Aorta (tissue), 5 donors: ENCODE data around the gene PRPSAP2. TPM values are rescaled to one million over a fixed set of nuclear protein-coding genes. Genes with fewer than 3 reads are reported as not detected.
"Not testable (repeated sequence)": the region's sequence is repeated elsewhere in the genome, so short reads cannot be mapped to it uniquely, and the experiment has no call there.

Source experiments
- ATAC-seq: fragments of 200-7000 bp; cut with Tn5 transposase; one replicate; pipeline ENCODE4 v1.9.1; 2022; ENCODE audit warnings: moderate library complexity; ENCODE audit not compliant: low FRiP score
- DNase-seq, 2 donors: peaks; one replicate each; pipeline ENCODE4 v3.0.0-alpha.2; 2020
- H3K27ac ChIP-seq, 2 donors: one replicate each; pipeline ENCODE4 v1.5.1; 2013; ENCODE audit warnings: low read length in 2 of 2, mild to moderate bottlenecking in 2 of 2, moderate library complexity in 2 of 2, control low read depth in 1 of 2, inconsistent platforms in 1 of 2, low read depth in 1 of 2
- H3K27me3 ChIP-seq, 2 donors: one replicate each; pipeline ENCODE4 v1.6.1; 2013; ENCODE audit warnings: control low read depth in 1 of 2, low read length in 1 of 2, mild to moderate bottlenecking in 1 of 2, moderate library complexity in 1 of 2; ENCODE audit not compliant: insufficient read depth in 2 of 2, control insufficient read depth in 1 of 2
- H3K36me3 ChIP-seq, 2 donors: one replicate each; pipeline ENCODE4 v1.6.1; 2013; ENCODE audit warnings: control low read depth in 1 of 2, low read length in 1 of 2, mild to moderate bottlenecking in 1 of 2; ENCODE audit not compliant: insufficient read depth in 2 of 2, control insufficient read depth in 1 of 2
- H3K4me1 ChIP-seq, 2 donors: one replicate each; pipeline ENCODE4 v1.6.1; 2013; ENCODE audit warnings: low read length in 2 of 2, control low read depth in 1 of 2, mild to moderate bottlenecking in 1 of 2, moderate library complexity in 1 of 2; ENCODE audit not compliant: insufficient read depth in 2 of 2, control insufficient read depth in 1 of 2
- H3K4me3 ChIP-seq, 2 donors: one replicate each; pipeline ENCODE4 v1.5.1; 2013; ENCODE audit warnings: low read length in 2 of 2, control low read depth in 1 of 2, mild to moderate bottlenecking in 1 of 2
- H3K9me3 ChIP-seq: one replicate; pipeline ENCODE4 v1.6.1; 2013; ENCODE audit warnings: mild to moderate bottlenecking, low read length; ENCODE audit not compliant: control insufficient read depth
- WGBS, 2 donors: extraction: QIAGEN DNeasy Blood & Tissue Kit; methylation state at CpG; one replicate each; pipeline ENCODE4 v1.1.7; 2013; 5-methylcytosine and 5-hydroxymethylcytosine counted together
- intact Hi-C, 2 donors: fragments of 100-400 bp; cut with DNase I; formaldehyde crosslinking; loops; one replicate each; pipeline versions ENCODE4 v1.14.2 to v1.15.0; 2022
- polyA plus RNA-seq, 2 donors: library from polyadenylated mRNA; stranded (reverse); fragments of 200-250 nt; gene quantifications; one replicate each; pipeline ENCODE4 v1.2.3, GENCODE V29; 2013
- total RNA-seq, 2 donors: library from RNA; stranded (reverse); fragmentation: NEBNext Ultra II Directional; extraction: Animal tissue kit (Norgen Biotek cat#: 25700); gene quantifications; one replicate each; pipeline ENCODE4 v1.2.1, GENCODE V29; 2021
- donor health status: healthy with polysubstance abuse.
- donor health status: Bipolar disorder and iron deficiency.
- donor health status: DM: no; HTN: no; CAD: no.
- donor health status: DM: no; HTN: no; CAD: no.
- donor health status: DM: yes; HTN: yes; CAD: no.

PRPSAP2 gene
- total and polyA plus RNA-seq, 4 donors: 17.6 to 31.8 (median 19.6) TPM

DNA sequence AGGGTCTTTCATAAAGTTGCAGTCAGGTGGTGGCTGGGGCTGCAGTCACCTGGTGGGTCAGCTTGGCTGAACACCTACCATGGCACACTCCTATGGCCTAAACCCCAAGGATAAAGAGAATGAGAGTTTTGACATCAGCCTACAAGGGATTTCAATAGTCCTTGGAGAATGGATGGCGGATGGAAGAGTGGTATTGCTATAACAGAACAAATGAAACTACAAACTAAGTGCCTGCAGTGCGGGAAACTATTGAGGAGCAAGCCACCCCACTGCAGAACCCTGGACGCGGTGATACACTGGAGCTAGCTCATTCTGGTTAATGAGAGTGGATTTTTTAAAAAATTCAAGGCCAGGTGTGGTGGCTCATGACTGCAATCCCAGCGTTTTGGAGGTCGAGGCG is 3.0 kb upstream of the PRPSAP2 start:
- H3K27me3 ChIP-seq: no peaks in the 10 kb centered on the region
- intact Hi-C loops: no loop called here
- ATAC-seq (no peak), DNase-seq (no peak)
- no peaks in the 10 kb centered on the region for H3K36me3 ChIP-seq
- WGBS, 2 donors: 86 to 90% methylated on average over 7 of the region's 7 CpGs
- H3K9me3 ChIP-seq: no peaks in the 10 kb centered on the region
- no peak overlapping the region for H3K27ac ChIP-seq
- no peak overlapping the region for H3K4me3 ChIP-seq
- no peaks in the 10 kb centered on the region for H3K4me1 ChIP-seq

DNA sequence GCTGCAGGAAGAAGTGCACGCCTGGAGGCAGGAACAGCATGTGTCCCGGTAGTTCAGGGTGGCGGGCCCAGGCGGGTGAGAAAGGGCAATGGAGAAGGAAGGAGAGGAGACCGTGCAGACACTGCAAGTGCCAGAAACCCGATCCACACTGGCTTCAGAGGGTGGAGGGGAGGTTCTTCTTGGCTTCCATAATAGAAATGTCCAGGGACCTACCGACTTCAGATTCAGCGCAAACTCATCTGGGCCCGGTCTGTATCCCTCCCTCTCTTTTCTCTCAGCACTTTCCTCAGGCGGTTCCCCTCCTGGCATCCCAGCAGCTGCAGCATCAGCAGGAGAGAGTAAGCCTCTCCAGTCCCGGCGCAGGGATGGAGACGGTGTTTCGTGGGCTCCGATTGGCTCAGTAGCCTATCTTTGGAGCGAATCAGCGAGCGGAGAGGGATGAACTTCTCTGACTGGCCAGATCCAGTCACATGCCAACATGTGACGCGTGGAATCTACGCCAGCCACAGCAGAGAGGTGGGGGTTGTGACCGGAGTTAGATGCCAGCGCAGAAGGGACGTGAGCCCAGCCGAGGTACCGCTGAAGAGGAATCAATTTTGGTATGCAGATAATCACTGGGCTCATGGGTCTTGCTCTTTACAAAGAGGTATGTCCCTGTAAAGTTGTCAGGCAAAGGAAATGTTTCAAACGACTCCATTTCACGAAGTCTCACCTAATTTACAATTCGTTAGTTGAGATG is 1.9 kb upstream of the PRPSAP2 start:
- Histone ChIP-seq H3K4me3 (peak overlapping the region; percentile 28 to 43), H3K27me3 (no peaks in the 10 kb centered on the region), H3K9me3 (no peaks in the 10 kb centered on the region), H3K4me1 (no peaks in the 10 kb centered on the region), H3K27ac (peak overlapping the region in 1 of 2 donors; percentile 31), H3K36me3 (no peaks in the 10 kb centered on the region)
- DNase-seq: peak; percentile 94 to 96
- peak; percentile 95 for ATAC-seq
- intact Hi-C loops: no loop called here
- 1% methylated on average over 29 of the region's 29 CpGs for WGBS, 2 donors

GRCh38 chr17:18856570-18856915 is 1.4 kb upstream of the PRPSAP2 start:
- no peaks in the 10 kb centered on the region for H3K9me3 ChIP-seq
- ATAC-seq (no peak), DNase-seq (no peak)
- H3K27me3 ChIP-seq: no peaks in the 10 kb centered on the region
- peak overlapping the region; percentile 28 to 43 for H3K4me3 ChIP-seq
- no peak overlapping the region for H3K27ac ChIP-seq
- H3K4me1 ChIP-seq: no peaks in the 10 kb centered on the region
- 4 to 6% methylated on average over 7 of the region's 7 CpGs for WGBS, 2 donors
- intact Hi-C loops: no loop called here
- H3K36me3 ChIP-seq: no peaks in the 10 kb centered on the region

DNA sequence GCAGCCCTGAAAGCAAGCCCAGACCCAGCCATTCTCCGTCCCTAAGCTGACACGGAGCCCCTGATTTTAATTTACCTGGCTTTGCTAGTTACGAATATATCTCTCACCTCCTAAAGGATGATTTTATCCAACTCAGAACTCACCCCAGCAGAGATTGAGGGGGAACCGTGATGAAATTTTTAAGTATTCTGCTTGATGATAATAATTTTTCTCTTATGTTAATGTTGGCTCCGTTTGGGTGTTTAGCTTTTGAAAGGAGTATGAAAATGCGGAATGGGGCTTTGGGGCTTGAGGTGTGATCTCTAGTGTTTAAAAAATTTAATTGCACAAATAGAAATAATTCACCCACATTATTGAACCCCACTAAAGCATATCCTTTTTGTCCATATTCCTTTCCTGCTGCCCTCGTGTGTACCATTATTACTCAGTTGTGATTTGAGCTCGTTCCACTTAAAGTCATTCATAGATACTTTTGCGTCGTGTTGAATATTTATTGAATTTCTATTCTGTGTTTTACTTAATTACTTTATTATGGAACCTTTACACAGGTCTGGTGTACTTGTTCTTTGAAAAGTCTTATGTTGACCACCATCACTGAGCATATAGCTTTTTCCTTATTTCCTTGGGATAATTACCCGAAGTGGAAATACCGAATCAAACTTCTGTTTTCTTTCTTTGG is 775 bp downstream of the PRPSAP2 start:
- peak overlapping the region; percentile 88 to 96 for H3K4me3 ChIP-seq
- H3K27me3 ChIP-seq: no peaks in the 10 kb centered on the region
- H3K9me3 ChIP-seq: no peaks in the 10 kb centered on the region
- H3K36me3 ChIP-seq: no peaks in the 10 kb centered on the region
- H3K4me1 ChIP-seq: no peaks in the 10 kb centered on the region
- intact Hi-C loops: no loop called here
- DNase-seq (no peak), ATAC-seq (no peak)
- peak overlapping the region; percentile 76 to 91 for H3K27ac ChIP-seq
- WGBS, 2 donors: 4 to 5% methylated on average over 12 of the region's 12 CpGs

GRCh38 chr17:18859256-18859655 is 1.3 kb downstream of the PRPSAP2 start:
- no peak for ATAC-seq
- DNase-seq: no peak
- Histone ChIP-seq H3K4me1 (no peaks in the 10 kb centered on the region), H3K36me3 (no peaks in the 10 kb centered on the region), H3K4me3 (no peak overlapping the region), H3K9me3 (no peaks in the 10 kb centered on the region), H3K27ac (no peak overlapping the region), H3K27me3 (no peaks in the 10 kb centered on the region)
- WGBS, 2 donors: 12 to 16% methylated on average over 4 of the region's 4 CpGs
- intact Hi-C loops: no loop called here

- no peak overlapping the region for H3K27ac ChIP-seq
- no peak for DNase-seq
- H3K27me3 ChIP-seq: no peaks in the 10 kb centered on the region
- no peak overlapping the region for H3K4me3 ChIP-seq
- no peaks in the 10 kb centered on the region for H3K9me3 ChIP-seq
- no peaks in the 10 kb centered on the region for H3K4me1 ChIP-seq
- 91 to 93% methylated on average over 9 of the region's 9 CpGs for WGBS, 2 donors
- no peak for ATAC-seq
- intact Hi-C loops: no loop called here
- H3K36me3 ChIP-seq: no peaks in the 10 kb centered on the region
Observed at GRCh38 chr17:18860161-18860972, 2.4 kb downstream of the PRPSAP2 start.

DNA sequence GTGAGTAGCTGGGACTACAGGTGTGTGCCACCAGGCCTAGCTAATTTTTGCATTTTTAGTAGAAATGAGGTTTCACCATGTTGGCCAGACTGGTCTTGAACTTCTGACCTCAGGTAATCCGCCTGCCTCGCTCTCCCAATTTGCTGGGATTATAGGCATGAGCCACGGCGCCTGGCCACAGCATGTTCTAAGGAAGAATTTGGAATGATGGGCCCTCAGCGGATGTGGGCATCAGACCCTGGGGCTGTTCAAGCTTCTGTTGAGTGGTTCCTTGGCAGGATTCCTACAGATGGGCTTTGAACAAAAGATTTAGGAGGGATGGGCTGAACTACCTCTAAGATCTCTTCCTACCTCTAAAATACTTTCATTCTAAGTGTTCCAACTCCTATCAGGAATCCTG is 4.1 kb downstream of the PRPSAP2 start:
- intact Hi-C loops: no loop called here
- H3K9me3 ChIP-seq: no peaks in the 10 kb centered on the region
- ATAC-seq (no peak), DNase-seq (no peak)
- no peaks in the 10 kb centered on the region for H3K4me1 ChIP-seq
- H3K36me3 ChIP-seq: peaks cover 2 to 3% of the 10 kb centered on the region in 2 donors
- H3K4me3 ChIP-seq: no peak overlapping the region
- no peaks in the 10 kb centered on the region for H3K27me3 ChIP-seq
- WGBS, 2 donors: 89 to 93% methylated on average over 5 of the region's 5 CpGs
- H3K27ac ChIP-seq: no peak overlapping the region

- H3K27ac ChIP-seq, ATAC-seq, H3K9me3 ChIP-seq, H3K4me1 ChIP-seq, intact Hi-C loops, H3K36me3 ChIP-seq, DNase-seq, H3K27me3 ChIP-seq, H3K4me3 ChIP-seq: not testable (repeated sequence)
- WGBS, 2 donors: 71 to 75% methylated on average over 5 of the region's 5 CpGs
Observed at GRCh38 chr17:18864996-18865395, 7.1 kb downstream of the PRPSAP2 start.
